GM19025 (cell line): ENCODE results near the gene DLAT.
"Not testable (repeated sequence)": the region's sequence is repeated elsewhere in the genome, so short reads cannot be mapped to it uniquely, and the experiment has no call there.

Experiments
- ATAC-seq: cut with Tn5 transposase; IDR thresholded peaks from one replicate; pipeline ENCODE4 v1.9.1; 2021; ENCODE audit warnings: mild to moderate bottlenecking, low read depth, moderate library complexity; ENCODE audit not compliant: unreplicated experiment

The DLAT gene

DNA sequence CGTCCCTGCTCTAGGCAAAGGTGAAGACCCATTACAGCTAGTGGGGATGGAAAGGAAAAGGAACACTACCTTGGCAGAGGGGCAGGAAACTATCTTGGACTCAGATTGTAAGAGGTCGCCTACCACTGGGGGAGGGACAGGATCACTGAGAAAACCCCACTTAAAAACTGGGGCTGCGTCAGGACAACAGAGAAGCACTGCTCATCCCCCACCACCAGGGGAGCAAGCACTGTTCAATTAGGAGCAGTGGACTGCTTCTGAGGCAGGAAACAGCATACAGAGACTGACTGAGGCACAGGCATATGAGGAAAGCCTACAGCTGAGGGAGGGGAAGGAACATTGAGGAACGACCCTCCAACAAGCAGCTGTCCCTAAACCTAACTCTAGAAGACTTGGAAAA, 20.8 kb upstream of the DLAT start:
- peak; percentile 96 for ATAC-seq

GRCh38 chr11:112005422-112006094, 19.6 kb upstream of the DLAT start:
- ATAC-seq, result no peak

GRCh38 chr11:112006095-112006441, 19.1 kb upstream of the DLAT start:
- ATAC-seq, result not testable (repeated sequence)

- ATAC-seq, result not testable (repeated sequence)
These were observed 13.8 kb upstream of the DLAT start for GRCh38 chr11:112011451-112011850.

- no peak for ATAC-seq
These were observed 12.3 kb upstream of the DLAT start for GRCh38 chr11:112012874-112013273.

DNA sequence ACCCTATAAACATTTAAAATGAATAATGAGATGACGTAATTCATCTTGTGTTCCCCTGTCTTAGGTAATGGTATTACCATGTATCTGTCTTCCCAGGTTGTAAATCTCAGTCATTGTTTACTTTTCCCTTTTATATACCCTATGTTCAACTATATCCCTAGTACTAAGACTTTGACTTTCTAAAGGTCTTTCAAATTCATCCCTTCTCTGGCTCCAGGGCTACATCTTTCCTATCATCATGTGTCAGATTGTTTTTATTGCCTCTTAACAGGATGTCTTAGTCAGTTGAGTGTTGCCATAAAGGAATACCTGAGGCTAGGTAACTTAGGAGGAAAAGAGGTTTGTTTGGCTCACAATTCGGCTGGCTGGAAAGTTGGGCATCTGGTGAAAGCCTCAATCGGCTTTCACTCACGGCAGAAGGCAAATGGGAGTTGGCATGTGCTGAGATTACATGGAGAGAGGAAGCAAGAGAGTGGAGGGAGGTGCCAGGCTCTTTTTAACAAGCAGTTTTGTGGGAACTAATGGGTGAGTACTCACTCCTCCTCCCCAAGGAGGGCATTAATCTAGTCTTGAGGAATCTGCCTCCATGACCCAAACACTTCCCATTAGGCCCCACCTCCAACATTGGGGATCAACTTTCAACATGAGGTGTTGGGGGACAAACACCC, 11.6 kb upstream of the DLAT start:
- ATAC-seq, result no peak

DNA sequence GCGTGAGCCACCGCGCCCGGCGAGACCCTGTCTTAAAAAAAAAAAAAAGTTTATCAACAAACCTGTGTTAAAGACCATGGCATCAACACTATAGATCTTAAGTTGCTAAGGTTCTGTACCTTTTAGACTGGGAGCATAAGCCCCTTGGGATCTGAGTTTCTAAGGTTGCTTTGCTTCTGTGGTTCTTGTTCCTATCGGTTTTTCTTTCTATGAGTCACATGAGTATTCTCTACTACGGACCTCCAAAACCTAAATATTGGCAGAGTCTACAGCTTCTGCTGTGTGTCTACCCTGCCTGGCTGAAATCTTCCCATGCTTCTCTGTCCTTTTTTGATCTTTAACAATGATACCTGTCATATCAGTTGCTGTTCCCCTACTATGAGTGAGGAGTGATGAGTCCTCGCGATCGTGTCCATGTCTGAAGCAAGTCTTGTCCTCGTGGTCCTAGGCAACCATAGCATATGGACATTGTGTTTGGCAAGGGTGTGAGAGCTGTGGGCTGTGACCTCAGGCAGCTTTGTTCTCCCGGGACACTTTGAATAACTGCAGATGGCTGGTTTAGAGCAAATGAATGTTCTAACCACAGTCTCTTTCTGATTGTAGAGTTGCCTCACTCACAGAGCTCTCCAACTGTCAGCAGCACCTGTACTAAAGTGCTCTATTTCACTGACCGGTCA, 9.0 kb upstream of the DLAT start:
- ATAC-seq, result peak; percentile 79

GRCh38 chr11:112016765-112017376, 8.3 kb upstream of the DLAT start:
- ATAC-seq, result peak; percentile 30

GRCh38 chr11:112017538-112017937, 7.7 kb upstream of the DLAT start:
- no peak for ATAC-seq

DNA sequence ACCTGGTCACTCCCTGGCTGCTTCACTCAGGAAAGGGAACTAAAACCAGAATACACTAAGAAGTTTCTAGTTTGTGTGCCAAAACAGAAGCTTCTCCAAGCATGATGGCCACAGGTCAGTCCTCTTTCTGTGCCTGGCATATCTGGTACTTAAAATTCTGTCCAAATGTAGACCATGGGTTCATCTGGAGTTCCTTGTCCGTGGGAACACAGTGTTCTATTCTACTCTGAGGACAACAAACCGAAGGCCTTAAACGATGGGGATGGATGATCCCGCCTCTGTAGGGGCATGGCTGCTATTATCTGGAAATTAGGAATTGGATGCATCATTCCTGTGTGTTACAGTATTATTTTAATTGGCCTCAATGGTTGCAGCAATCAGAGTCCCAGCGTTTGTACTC, 6.1 kb upstream of the DLAT start:
- ATAC-seq, result no peak

GRCh38 chr11:112023104-112023503, 2.1 kb upstream of the DLAT start:
- ATAC-seq, result no peak

GRCh38 chr11:112024178-112024772, 933 bp upstream of the DLAT start:
- no peak for ATAC-seq

DNA sequence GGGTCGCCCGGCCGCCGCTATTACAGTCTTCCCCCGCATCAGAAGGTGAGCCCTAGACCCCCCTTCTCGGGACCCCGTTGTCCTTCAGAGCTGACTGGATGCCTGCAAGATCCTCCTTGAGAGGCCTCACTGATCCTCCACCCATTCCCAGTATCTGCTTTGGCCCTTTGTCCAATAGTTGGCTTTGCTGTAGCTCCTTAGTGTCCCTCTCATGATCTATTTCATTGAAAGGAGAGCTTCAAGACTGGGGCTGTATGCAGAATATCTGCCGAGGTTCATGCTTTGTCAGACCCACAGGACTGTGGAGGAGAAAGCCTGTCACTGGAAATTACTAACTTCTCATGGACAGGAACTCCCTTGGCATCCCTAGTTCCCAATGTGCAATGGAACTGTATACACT, 499 bp downstream of the DLAT start:
- no peak for ATAC-seq

- ATAC-seq, result not testable (repeated sequence)
These were observed 1.7 kb downstream of the DLAT start for GRCh38 chr11:112026784-112027410.

GRCh38 chr11:112029460-112029859, 4.3 kb downstream of the DLAT start:
- ATAC-seq, result no peak

- ATAC-seq, result no peak
These were observed 8.7 kb downstream of the DLAT start for GRCh38 chr11:112033902-112034301.

- ATAC-seq, result no peak
These were observed 12.3 kb downstream of the DLAT start for GRCh38 chr11:112037527-112037926.

DNA sequence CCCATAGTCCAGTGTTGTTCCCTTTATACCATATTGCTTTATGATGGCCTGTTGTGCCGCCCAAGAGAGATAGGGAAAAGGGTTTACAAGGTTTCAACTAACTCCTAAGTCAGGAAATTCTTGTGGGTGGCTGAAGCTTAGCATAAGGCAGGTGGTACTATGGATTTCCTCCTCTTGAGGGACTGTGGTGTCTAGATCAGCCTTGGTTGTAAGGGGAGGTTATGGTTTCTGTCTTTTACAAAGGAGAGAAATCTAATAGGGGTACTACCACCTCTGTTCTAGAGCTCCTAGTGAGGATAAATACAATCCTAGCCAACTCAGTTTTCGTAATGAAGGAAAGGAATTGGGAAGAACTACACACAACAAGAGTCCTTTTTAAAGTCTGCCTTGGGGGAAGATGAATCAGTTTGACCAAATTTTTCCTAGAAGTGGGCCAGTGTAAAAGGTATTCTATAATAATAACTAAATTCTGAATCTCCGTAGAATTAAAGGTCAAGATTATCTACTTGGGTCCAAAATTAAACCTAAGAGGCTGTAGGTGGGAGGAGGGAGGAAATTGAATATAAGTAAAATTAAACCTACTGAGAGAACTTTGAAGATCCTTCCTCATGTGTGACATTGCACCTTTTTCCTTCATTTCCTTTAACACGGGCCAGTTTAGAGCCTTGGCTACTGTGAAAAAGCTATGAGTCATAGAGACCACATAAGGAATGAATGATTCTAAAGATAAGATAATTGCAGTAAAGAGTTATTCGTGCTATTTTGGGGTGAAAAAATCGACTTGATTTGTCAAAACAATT, 17.2 kb downstream of the DLAT start:
- ATAC-seq, result no peak

- no peak for ATAC-seq
These were observed 17.7 kb downstream of the DLAT start for GRCh38 chr11:112042961-112043304.

GRCh38 chr11:112044961-112045360, 19.8 kb downstream of the DLAT start:
- ATAC-seq, result no peak
